Activated T-cell treated with anti-CD3 and anti-CD28 coated beads for 24 hours (primary cell): Measurements from ENCODE around the gene MUS81.

Experiments used
- DNase-seq: peaks from one replicate; pipeline ENCODE4 v3.0.0-alpha.2; 2020; ENCODE audit warnings: low read depth

Gene MUS81

GRCh38 chr11:65892661-65893317, 32.6 kb downstream of the MUS81 start:
- no peak for DNase-seq

DNA sequence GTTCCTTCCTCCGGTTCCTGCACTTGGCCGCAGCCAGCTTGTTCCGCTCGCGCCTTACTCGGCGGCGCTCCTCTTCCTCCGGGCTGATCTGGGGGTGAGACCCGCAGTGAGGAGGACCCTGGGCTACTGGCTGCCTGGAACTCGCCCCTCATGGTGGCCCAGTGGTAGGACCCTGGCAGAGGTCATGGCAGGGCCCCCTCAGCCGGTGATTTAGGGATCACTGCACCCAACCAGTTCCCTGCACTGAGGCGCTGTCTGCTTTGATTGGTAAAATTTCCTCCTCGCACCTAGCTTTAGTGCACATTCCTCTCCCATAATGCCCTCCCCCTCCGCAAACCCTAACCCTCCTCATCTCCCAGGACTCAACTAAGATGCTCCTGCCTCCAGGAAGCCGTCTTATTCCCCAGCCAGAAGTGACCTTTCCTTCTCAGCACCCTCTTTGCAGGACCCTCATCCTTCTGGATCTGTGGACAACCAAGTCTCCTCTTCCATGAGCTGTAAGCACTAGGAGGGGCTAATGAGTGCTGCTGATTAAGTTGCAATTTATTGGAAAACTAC, 33.9 kb downstream of the MUS81 start:
- DNase-seq, result no peak

DNA sequence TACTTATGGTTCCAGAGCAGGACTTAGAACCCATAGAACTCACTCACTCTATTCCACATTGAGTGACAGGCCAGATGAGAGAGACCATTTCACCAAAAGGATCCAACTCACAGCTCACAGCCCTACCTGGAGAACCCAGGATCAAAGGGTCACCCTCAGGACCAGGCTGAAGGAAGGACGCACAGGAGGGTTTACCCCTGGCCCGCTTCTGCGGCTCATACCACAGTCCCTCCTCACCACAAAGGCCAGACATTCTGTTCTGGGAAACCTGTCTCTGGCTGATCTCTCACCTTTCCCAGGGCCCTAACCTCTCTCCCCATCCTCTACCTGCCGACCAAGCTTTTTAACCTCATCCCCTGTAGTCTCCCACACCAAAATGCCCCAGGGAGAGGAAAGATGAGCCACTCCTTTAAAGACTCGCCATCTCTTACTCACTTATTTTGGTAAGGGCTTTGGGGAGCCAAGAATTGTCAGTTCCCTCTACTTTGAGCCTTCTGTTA, 35.3 kb downstream of the MUS81 start:
- no peak for DNase-seq

DNA sequence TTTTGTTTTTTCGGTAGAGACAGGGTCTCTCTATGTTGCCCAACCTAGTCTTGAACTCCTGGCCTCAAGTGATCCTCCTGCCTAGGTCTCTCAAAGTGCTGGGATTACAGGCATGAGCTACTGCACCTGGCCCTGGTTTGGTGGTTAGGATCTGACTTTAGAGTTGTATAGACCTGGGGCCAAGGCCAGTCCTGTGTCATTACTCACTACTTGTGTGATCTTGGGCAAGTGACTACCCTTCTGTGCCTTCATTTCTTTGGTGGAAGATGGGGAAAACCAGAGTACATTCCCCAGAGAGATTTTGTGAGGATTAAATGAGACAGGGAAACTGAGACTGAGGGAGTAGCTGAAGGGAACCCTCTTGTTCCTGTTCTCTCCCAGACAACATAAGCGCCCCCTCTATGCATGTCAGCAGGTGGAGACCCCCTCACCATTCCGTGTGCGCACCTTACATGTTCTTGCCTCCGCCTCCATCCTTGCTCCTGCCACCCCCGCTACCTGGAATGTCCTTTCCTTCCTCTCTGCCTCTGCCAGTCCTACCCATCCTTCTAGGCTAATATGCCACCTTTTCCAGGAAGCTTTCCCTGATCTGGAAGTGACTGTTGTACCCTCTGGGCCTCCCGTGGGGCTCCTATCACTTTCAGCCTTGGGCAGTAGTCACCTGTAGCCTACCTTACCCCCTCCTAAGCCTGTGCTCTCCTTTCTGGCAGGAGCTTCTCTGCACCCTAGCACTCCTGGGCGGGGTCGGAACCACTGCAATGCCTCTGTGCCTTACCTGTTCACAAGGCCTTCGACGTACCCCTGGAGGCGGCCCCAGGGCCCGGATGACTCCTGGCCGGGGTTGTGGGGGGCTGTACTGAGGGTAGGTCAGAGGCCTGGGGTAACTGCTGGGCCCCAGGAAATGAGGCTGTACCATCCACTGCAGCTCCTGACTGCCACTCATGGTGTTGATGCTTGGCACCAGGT, 36.1 kb downstream of the MUS81 start:
- no peak for DNase-seq

GRCh38 chr11:65897020-65897471, 36.8 kb downstream of the MUS81 start:
- DNase-seq, result no peak

DNA sequence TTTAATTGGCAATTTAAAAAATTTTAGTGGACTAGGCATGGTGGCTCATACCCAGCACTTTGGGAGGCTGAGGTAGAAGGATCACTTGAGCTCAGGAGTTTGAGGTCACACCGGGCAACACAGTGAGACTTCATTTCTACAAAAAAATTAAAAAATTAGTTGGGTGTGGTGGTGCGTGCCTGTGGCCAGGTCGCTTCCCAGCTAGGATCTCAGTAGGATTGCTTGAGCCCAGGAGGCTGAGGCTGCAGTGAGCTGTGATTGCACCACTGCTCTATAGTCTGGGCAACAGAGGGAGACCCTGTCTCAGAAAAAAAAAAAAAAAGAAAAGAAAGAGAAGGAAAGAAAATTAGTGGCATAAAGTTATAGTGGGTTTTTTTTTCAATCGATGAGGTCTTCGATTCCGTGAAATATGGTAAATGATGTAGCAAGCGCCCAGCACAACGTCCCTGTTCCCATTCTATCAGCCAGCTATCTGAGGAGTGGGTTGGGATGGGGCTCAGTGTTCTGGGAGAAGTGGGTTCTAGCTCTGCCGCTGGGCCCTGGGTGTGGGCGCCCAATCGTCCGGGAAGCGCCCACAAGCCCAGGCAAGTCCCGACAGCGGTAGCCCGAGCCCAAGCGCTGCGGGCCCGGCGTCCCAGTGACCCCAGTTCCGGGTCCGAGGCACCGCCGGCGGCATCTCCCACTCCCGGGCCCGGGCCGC, 38.6 kb downstream of the MUS81 start:
- DNase-seq, result no peak

GRCh38 chr11:65899356-65900124, 39.3 kb downstream of the MUS81 start:
- peak; percentile 71 for DNase-seq

DNA sequence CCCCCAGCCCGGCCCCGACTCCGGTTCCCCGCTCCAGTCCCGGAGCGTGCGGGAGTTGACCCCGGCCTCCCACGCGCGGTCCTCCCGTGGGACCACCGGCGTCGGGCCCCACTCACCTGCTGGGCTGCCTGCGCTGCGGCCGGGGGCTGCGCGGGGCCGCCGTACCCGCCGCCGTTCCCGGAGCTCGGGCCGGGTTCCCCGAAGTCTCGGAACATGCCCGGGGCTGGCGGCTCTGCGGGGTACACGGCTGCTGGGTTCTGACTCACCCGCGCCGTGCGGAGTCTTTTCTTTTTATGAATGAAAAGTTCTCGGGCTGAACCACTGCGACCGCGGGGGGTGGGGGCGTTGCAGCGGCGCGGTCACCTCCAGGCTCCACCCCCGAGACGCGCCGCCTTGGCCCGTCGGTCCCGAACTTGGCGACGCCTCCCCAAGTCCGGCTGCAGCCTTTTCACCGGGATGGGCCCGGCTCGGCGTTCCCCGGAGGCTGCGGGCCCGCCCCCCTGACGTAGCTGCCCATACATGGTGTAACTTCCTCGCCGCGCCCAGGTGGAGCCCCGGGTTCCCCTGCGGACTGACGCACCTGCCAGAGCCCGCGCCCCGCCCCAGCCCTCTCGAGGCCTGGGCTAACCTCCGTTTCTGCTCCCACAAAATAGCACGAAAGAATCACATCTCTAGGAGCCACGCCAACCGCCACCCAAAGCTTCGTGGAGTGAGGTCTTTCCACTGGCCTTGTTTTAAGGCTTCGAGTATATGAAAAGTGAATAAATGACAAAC, 40.1 kb downstream of the MUS81 start, which contains the start of gene FOSL1:
Gene FOSL1, minus strand, starts transcription at position 264 of the 774 bp plus-strand sequence. Its CDS starts 49 bp downstream, at position 215.
- DNase-seq, result peak; percentile 92

- DNase-seq, result no peak
Measured at GRCh38 chr11:65900899-65901180, 40.6 kb downstream of the MUS81 start.

GRCh38 chr11:65903068-65903481, 42.8 kb downstream of the MUS81 start:
- no peak for DNase-seq

DNA sequence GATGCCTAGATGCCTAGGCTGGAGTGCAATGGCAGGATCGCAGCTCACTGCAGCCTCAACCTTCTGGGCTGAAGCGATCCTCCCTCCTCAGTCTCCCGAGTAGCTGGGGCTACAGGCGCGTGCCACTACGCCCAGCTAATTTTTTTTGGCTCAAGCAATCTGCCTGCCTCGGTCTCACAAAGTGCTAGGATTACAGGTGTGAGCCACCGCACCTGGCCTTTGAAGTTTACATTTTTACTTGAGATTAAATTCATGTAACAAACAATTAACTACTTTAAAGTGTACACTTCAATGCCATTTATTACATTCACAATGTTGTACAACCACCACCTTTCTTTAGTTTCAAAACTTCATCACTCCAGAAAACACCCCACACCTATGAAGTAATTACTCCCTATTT, 43.5 kb downstream of the MUS81 start:
- DNase-seq, result no peak

DNA sequence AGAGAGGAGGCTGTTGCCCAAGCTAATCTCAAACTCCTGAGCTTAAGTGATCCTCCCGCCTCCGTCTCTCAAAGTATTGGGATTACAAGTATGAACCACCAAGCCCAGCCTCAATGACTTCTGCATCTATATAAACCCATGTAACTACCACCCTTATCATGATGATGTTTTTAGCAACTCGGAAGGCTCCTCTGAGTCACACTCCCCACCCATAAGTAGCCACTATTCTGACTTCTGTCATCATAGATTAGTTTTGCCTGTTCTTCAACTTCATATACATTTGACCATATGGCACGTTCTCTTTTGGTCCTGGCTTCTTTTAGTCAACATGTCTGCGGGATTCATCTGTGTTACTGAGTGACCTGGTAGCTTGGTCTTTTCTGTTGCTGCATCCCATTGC, 46.4 kb downstream of the MUS81 start:
- no peak for DNase-seq

- no peak for DNase-seq
Measured at GRCh38 chr11:65907878-65908277, 47.6 kb downstream of the MUS81 start.

- no peak for DNase-seq
Measured at GRCh38 chr11:65911682-65912568, 51.7 kb downstream of the MUS81 start.

DNA sequence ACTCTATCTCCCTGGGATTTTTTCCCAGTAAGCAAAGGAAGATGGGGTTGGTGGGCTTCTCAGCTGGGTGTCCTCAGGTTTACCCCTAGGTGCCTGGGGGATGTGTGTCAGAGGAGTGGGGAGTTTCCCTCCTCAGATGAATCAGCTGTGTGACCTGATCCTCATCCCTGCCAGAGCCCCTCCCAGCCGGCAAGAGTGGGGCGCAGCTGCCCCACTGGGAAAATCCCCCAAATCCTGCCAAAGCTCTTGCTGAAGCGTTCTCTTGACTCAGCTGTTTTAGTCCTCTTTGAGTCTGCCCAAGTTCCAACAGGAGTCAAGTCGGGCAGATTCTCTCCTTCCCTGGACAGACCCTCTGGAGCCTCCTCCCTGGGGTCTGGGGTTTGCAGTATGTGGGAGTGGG, 52.6 kb downstream of the MUS81 start:
- no peak for DNase-seq

GRCh38 chr11:65915101-65915820, 55.0 kb downstream of the MUS81 start:
- no peak for DNase-seq

GRCh38 chr11:65915821-65916251, 55.6 kb downstream of the MUS81 start:
- no peak for DNase-seq
